ENCODE measurements around the gene SH3GL3.

DNA sequence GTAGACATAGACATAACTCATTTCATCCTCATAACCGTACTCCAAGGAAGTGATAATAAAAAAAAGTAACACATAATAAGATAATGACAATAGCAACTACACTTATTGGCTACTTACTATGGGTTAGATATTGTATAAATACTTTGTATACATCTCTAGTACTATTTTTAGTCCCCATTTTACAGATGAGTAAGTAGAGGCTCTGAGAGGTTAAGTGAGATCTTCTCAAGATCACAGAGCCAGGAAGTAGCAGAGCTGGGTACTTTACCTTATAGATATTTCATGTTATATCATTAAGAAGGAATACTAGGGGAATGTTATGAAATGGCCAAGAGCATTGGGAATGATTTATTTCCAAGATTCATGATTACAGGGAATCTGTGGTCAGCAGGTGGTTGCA is 157.4 kb downstream of the SH3GL3 start:
- TF ChIP-seq CTCF (IDR thresholded peaks at IDR 0.05) = no peak
- no peak for TF ChIP-seq EP300 (IDR thresholded peaks at IDR 0.05)
- no peak for TF ChIP-seq POLR2A (IDR thresholded peaks at IDR 0.05)
- no peak for TF ChIP-seq POLR2AphosphoS5 (IDR thresholded peaks at IDR 0.05)
